GM04504 (cell line): Measurements from ENCODE around the gene FAF1.

Experiments used
- DNase-seq: peaks from one replicate; pipeline ENCODE4 v3.0.0-alpha.2; 2012; ENCODE audit warnings: low read depth

Gene FAF1

GRCh38 chr1:50415235-50416149 lies 544.6 kb downstream of the FAF1 start:
- DNase-seq = no peak

- DNase-seq = no peak
Measured at GRCh38 chr1:50414853-50415234, 545.2 kb downstream of the FAF1 start.

- no peak for DNase-seq
Measured at GRCh38 chr1:50412813-50413476, 547.1 kb downstream of the FAF1 start.

GRCh38 chr1:50405814-50406213 lies 554.3 kb downstream of the FAF1 start:
- DNase-seq = no peak

- DNase-seq = no peak
Measured at GRCh38 chr1:50393522-50394120, 566.4 kb downstream of the FAF1 start.
